Ammon's horn (tissue), 1 donor: Measurements from ENCODE around the gene ABCA2.
"Not testable (repeated sequence)": the region's sequence is repeated elsewhere in the genome, so short reads cannot be mapped to it uniquely, and the experiment has no call there.

Experiments used
- DNase-seq: peaks from one replicate; pipeline ENCODE4 v3.0.0-alpha.2; 2016; ENCODE audit warnings: low spot score

ABCA2 gene

GRCh38 chr9:137014166-137014565, 13.9 kb downstream of the ABCA2 start:
- no peak for DNase-seq

DNA sequence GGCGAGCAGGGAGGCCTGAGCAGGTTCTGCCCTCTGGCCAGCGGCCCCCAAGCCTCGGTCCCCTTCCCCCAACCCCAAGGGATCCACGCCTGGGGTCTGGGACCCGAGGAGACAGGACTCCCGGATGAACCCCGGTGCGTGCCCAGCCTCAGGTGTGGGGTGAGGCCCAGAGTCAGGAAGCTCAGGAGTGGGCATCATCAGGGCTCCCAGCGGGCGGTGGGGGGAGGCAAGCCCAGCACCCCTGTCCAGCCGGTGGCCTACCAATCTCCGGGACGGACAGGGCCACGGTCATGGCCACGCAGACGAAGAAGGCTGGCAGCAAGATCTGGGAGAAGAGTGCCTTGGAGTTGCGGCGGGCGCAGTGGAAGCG, 14.5 kb downstream of the ABCA2 start:
- no peak for DNase-seq

- DNase-seq: no peak
These were observed 15.1 kb downstream of the ABCA2 start for GRCh38 chr9:137012694-137013570.

DNA sequence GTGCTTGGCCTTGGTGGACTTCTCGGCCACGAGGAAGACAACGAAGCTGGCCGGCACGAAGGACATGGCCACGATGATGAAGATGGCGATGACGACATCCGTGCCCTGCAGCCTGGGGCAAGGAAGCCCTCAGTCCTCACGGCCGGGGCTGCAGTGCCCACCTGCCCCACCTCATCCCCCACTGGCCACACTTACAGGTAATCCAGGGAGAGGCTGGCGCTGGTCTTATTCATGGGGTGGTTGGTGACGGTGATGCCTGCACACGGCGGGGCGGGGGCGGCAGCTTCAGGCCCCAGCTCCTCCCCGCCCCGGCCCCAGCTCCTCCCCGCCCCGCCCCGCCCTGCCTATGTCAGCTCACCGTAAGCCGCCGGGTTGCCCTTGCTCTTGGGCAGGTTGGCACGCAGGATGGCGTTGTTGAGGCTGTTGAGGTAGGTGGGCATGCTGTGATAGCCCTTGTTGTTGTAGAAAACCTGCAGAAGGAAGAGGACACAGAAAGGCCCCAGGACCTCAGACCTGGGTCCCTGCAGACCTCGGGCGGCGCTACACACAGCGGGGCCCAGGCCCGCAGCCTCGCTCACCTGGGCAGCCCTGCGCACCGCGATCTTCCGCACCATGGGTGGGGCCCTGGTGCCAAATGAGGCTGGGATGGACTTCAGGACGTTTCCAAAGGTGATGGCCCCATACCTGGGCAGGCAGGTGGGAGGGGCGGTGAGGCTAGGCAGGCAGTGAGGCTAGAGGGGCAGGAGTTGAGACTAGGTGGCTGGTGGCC, 15.9 kb downstream of the ABCA2 start:
- DNase-seq: no peak

GRCh38 chr9:137011156-137011555, 16.9 kb downstream of the ABCA2 start:
- DNase-seq: no peak

- no peak for DNase-seq
These were observed 17.9 kb downstream of the ABCA2 start for GRCh38 chr9:137009938-137010732.

DNA sequence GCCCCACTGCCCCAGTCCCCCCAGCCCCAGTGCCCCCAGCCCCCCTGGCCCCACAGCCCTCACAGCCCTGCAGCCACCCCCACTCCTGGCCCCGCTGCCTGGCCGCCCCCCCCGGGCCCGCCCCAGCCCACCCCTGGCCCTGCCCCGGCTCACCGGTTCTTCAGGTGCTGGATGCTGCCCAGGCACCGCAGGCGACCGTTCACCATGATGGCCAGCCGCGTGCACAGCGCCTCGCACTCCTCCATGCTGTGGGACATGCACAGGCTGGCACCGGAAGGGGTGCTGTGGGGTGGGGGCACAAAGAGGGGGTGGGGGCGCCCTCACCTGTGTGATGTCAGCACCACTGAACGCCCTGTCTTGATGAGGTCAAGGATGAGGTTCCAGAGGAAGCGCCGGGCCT, 18.8 kb downstream of the ABCA2 start:
- no peak for DNase-seq

- DNase-seq: no peak
These were observed 19.7 kb downstream of the ABCA2 start for GRCh38 chr9:137008312-137008711.

GRCh38 chr9:137007816-137008270, 20.2 kb downstream of the ABCA2 start:
- no peak for DNase-seq

DNA sequence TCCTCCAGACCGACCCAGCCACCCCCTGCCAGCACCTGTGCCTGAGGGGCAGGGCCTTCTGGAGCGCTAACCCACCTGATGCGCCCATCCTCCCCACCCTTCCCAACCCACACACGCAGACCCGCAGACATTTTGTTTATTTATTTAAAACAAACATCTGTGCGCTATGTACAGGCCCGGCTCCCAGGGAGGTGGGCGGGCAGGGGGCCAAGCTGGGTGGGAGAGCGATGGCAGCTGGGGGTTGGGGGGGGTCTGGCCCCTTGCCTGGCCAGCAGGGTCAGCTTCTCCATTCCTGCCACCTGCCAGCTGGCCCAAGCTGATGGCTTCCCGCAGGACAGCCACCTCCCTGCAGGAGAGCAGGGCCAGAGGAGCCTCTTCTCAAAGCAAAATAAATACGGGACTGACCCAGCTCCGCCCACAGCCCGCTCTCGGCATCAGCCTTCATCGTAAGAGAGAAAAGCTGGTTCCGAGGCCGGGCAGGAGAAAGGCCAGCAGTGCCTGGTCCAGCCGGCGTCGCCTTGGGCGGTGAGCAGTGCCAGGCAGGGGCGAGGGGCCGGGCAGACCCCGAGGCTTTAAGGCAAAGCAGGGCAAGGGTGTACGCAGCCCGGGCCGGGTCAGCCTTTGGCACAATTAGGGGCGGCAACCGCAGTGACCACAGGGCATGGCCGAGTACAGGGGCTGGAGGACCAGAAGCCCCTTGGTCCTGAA, 20.8 kb downstream of the ABCA2 start:
- no peak for DNase-seq

DNA sequence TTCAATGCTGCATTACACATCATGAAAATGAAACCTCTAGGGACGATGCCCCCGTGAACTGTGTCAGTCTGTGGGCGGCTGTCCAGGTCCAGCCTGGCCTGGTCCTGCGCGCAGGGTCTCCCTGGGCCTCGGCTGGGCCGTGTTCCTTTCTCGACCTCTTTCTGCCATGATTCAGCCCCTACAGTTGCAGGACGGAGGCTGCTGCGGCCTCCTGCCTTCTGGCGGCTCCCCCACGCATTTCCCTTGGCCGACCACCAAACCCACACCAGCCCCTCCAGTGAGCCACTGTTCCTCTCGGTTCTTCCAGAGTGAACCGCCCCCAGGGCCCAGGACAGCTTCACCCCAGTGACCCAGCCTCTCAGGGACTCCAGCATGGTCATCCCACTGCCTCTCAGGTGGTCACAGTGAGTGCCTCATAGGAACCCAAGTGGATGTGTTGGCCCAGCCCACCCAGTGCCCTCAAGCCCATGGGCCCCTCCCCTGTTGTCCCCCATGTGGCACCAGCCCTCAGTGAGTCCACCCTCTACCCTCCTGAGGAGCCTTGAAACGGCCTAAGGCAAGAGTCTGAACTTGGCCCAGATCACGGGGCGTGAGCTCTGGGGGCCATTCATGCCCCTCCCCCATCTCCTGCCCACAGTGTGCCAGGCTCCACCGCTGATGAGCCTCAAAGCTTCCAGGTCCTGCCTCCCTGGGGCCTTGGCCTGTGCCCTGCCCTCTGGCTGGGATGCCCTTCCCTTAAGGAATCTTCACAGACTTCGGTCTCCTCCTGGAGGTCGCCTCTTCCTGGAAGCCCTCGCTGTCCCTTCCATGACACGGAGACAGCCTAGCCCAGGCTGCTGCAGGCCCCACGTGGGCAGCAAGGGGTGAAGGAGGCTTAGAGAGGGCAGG, 21.7 kb downstream of the ABCA2 start:
- no peak for DNase-seq

- DNase-seq: not testable (repeated sequence)
These were observed 23.8 kb downstream of the ABCA2 start for GRCh38 chr9:137004285-137004684.

GRCh38 chr9:137002646-137003041, 25.4 kb downstream of the ABCA2 start:
- DNase-seq: no peak

DNA sequence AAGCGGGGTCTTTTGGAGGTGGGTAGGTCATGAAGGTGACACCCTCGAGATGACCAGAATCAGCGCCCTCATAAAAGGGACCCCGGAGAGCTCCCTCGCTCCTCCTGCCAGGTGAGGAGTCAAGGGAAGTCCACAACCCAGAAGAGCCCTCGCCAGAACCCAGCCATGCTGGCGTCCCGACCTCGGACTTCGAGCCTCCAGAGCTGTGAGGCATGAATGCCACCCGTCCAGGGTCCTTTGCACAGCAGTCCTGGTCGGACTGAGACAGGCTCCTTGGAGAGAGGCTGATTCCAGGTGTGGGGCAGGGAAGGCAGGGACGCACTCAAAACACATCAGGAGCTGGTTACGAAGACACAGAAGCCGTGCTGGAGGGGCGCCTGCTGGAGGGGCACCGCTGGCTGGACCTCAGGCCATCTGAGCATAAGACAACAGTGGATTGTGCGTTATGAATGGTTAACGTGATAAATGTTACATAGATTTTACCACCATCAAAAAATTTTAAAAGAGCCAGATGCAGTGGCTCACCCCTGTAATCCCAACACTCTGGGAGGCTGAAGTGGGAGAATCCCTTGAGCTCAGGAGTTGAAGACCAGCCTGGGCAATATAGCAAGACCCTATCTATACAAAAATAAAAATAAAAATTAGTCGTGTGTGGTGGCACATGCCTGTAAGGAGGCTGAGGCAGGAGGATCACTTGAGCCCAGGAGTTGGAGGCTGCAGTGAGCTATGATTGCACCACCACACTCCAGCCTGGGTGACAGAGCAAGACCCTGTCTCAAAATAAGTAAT, 26.0 kb downstream of the ABCA2 start:
- no peak for DNase-seq

GRCh38 chr9:137000177-137000930, 27.7 kb downstream of the ABCA2 start:
- no peak for DNase-seq

DNA sequence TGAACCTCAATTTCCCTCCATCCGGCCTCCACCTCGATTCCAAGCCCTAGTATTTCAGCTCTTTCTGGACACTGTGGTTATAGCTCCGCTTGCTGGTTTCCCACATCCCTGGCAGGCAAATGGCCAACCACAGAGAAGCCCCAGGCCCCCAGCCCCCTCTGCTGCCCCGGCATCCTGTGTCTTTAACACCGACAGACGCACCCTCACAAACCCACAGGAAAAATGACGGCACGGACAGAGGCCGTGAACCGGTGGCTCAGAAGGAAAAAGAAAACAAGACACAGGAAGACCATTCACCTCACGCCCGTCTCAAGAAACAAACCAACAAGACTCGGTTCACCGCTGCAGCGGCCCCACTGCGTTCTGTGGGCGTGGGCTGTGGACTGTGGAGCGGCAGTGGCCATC, 30.2 kb downstream of the ABCA2 start:
- no peak for DNase-seq

GRCh38 chr9:136997371-136997770, 30.7 kb downstream of the ABCA2 start:
- DNase-seq: no peak

DNA sequence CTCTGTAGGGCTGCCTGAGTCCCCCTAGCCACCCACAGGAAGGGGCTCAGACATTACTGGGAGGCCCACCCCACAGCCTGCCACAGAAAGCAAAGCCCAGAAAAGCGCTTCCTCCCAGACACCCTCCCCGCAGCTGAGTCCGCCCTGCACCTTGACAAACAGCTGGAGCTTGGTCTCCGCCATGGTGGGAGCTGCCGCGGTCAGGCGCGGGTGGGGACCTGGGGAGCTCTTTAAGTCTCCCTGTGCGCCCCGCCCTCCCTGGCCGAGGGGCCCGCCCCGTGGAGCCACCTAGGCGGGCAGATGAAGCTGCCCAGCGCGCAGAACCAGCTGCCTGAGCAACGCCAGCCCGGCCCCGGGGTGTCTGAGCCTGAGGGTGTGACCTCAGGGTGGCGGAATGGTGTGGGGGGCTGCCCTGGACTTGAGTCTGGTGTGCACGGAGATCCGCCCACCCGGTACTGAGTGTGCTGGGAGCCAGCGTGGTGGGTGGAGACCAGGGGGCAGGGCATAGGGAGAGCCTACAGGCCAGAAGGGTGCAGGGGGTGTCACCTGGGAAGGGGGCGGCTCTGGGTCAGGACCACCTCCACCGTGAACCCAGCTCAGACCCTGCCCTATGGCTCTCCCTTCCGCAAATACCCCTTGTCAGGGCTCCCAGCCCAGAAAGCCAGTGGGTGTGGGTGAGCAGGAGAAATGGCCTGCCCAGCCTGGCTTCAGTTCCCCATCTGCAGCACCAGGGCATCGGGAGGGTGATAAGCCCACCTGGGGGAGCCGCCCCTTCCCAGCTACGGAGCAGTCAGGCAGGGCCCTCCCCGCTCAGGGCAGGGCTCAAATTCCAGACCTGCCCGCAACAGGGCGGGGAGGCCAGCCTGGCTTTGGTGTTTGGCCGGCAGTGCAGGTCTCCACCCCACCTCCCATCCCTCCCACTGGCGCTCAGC, 31.4 kb downstream of the ABCA2 start, which contains the start of gene CLIC3:
CLIC3 (minus strand) TSS at position 208 of the 932 bp plus-strand sequence; CDS start at position 183, 25 bp downstream.
- no peak for DNase-seq
